HG03025 (cell line): ENCODE measurements around the gene NMUR1.
"Not testable (repeated sequence)": the region's sequence is repeated elsewhere in the genome, so short reads cannot be mapped to it uniquely, and the experiment has no call there.

Source experiments
- ATAC-seq: cut with Tn5 transposase; IDR thresholded peaks from one replicate; pipeline ENCODE4 v1.9.1; 2021; ENCODE audit warnings: mild to moderate bottlenecking, moderate library complexity; ENCODE audit not compliant: unreplicated experiment, low FRiP score

Gene NMUR1, protein sequence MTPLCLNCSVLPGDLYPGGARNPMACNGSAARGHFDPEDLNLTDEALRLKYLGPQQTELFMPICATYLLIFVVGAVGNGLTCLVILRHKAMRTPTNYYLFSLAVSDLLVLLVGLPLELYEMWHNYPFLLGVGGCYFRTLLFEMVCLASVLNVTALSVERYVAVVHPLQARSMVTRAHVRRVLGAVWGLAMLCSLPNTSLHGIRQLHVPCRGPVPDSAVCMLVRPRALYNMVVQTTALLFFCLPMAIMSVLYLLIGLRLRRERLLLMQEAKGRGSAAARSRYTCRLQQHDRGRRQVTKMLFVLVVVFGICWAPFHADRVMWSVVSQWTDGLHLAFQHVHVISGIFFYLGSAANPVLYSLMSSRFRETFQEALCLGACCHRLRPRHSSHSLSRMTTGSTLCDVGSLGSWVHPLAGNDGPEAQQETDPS

GRCh38 chr2:231530099-231531011, at the start of gene NMUR1:
TSS of gene NMUR1 (minus strand) at chr2:231530445. CDS start at chr2:231530361, 84 bp downstream.
- ATAC-seq: no peak

DNA sequence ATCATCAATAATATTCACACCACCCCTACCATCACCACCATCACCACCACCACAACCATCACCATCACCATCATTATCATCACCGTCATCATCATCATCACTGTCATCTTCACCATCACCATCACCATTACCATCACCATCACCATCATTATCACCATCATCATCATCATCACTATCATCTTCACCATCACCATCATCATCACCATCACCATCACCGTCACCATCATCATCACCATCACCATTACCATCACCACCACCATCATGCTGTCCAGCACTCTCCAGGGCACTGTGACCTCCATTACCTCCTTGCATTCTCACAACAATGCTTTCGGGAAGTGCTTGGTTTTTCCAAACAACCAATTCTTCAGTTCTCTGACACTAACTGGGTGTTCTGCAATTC, 49.3 kb upstream of the NMUR1 start:
- ATAC-seq: no peak

DNA sequence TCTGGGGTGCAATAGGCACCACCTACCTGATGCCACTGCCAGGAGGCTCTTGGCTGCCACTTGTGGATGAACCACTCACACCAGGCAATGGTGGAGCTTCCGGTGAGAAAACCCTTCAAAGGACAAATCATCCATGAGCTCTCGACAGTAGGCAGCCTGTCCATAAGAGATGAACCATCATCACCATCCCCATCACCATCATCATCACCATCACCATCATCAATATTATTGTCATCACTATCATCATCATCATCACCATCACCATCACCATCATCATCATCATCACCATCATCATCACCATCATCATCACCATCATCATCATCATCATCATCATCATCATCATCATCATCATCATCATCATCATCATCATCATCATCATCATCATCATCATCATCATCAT, 48.4 kb upstream of the NMUR1 start:
- not testable (repeated sequence) for ATAC-seq

DNA sequence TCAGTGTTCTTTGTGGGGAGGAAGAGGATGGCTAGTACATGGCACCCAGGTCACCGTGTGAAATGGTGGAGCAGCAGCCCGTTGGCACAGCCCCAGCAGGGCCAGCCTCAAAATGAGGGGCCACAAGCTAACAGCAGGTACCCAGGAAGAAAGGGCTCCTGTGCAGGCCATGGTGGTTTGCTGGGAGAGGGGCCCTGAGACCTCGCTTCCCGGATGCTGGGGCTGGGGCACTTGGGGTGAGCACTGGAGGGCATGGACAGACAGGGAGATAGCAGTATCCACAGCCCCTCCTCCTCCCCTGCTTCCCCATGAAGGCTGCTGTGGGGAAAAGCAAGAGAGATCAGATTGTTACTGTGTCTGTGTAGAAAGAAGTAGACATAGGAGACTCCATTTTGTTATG, 46.2 kb upstream of the NMUR1 start:
- ATAC-seq: no peak

GRCh38 chr2:231575612-231576256, 45.5 kb upstream of the NMUR1 start:
- ATAC-seq: no peak

DNA sequence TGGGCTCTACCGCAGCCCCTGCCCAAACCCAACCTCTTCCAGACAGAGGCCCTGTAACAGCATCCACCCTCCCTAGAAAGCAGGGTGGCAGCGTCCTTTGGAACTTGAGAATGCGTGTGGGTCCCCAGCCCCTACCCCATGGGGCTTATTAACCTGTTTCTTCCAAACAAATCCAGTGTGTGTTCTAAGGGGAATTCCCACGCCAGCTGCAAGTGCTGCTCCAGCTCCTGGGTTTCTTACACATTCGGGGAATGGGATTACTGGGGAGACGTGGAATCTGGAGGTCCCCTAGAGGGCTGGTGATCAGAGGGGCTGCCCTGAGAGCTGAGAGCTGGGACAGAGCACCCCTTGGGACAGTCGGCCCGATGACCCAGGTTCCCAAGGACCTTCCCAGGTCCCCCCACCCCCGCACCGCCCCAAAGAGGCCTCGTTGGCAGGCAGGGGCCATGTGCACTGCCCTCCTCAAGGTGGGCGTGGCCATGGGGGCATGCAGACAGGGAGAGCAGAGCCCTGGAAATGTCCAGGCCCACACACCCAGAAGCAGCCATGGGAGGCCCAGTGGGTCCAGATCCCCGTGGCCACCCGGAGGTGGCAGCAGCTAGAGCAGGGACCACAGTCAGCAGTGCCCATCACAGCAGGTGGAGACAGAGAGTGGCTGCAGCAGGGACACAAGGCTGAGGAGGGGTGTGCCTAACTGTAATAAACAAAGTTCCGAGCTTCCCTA, 43.6 kb upstream of the NMUR1 start:
- no peak for ATAC-seq

DNA sequence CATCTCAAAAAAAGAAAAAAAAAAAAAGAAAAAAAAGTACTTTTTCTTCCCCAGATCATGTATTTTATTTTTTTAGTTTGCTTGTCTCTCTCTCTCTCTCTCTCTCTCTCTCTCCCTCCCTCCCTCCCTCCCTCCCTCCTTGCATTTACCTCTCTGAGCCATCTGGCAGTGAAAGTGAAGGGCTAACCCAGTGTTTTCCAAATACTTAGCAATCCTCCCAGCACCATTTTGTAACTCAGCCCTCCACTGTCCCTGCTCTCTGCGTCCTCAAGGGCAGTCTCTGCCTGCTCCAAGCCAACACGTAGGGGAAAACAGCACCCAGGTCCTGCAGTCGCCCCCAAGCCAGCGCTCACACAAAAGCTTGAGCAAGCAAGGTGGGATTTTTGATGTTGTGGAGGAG, 42.9 kb upstream of the NMUR1 start:
- no peak for ATAC-seq

- no peak for ATAC-seq
These were observed 41.5 kb upstream of the NMUR1 start for GRCh38 chr2:231571661-231572191.

DNA sequence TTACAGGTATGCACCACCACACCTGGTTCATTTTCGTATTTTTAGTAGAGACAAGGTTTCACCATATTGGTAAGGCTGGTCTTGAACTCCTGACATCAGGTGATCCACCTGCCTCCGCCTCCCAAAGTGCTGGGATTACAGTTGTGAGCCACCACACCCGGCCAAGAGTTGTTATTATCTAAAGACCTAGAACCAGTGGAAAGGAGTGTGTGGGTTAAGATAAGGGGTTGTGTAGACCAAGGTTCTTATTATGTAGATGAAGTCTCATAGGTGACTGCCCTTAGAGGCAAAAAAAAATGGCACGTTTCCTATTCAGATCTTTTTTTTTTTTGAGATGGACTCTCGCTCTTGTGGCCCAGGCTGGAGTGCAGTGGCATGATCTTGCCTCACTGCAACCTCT, 40.7 kb upstream of the NMUR1 start:
- not testable (repeated sequence) for ATAC-seq

DNA sequence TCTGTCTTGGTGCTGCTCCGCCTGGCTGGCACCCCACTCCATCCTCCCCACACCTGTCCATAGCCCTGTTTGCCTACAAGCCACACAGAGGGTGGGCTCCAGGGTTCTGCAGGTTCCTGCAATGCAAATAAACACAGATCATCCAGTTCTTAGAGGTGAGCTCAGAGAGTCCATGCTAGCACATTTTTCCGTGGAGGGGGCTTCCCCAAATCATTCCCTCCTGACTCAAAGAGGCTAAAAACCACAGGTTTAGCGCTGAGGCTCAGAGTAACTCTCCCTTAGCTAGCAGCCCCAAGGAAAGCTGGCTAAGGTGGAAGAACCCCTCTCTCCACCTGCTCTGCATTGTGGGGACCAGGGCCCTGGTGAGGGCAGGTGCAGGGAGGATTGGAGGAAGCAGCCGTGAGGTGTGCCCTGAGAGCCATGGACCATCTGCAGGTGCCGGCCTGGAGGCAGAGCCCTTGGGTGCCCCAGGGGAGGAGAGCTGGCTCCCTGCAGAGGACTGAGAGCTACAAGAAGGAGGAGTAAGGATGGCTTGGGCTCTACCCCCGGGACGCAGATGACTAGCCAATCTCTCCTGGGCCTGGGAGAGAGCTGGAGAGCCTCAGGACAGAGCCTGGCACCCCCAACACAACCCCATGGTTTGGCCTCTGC, 38.7 kb upstream of the NMUR1 start:
- no peak for ATAC-seq

- no peak for ATAC-seq
These were observed 38.0 kb upstream of the NMUR1 start for GRCh38 chr2:231568098-231568784.

DNA sequence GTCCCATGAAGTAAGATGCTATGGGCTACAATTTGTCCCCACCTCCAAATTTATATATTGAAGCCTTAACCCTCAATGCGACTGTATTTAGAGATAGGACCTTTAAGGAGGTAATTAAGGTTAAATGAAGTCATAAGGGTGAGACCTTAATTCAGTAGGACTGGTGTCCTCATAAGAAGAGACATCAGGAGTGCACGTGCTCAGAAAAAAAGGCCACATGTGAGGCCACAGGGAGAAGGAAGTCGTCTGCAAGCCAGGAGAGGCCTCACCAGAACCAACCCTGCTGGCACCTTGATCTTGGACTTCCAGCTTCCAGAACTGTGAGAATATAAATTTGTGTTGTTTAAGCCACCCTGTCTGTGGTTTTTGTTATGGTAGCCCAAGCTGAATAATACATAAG, 36.9 kb upstream of the NMUR1 start:
- no peak for ATAC-seq

GRCh38 chr2:231565887-231566594, 35.8 kb upstream of the NMUR1 start:
- no peak for ATAC-seq

- no peak for ATAC-seq
These were observed 33.2 kb upstream of the NMUR1 start for GRCh38 chr2:231563378-231563961.

DNA sequence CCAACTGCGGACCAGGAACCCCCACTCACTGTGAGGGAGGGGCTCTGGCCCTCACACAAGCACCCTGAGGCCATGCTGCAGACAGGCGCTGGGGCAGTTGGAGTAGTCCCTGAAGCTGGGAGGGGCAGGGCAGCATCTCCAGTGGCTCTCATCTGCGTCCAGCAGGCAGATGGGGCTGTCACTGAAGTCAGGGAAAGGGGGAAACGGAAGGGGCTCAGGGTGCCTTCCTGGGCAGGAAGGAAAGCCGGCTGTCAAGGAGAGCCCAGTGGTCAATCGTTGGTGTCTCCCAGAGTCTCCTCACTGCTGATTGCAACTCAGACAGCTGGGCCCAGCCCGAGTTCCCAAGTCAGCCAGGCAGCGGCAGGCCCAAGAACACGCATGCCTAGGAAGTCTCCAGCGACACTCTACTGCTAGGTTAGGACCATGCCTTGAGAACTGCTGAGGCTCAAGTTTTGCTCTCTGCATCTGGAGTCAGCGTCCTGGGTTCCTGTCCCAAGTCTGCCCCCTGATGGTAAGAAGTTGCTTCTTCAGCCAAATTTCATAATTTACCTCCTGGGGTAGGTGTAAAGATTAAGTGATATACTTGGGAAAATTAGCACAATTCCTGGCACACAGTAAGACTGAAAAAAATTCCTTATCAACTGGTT, 27.4 kb upstream of the NMUR1 start:
- no peak for ATAC-seq

DNA sequence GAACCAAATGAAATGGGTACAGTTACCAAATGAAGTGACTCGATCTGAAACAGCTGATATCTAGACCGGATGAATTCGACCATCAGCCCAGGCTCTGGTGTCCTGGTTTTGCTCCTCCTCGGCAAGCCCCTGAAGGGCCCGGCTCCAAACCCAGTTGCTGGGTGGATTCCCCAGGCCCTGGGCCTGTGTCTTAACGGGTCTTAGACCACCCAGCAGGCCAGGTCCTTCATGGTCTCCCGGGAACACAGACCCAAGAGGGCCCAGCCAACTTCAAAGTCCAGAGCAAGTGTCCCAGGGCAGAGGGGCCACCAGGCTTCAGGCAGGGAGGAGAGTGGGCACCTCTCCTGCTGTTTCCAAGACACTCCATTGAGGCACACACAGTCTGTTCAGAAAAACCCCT, 26.7 kb upstream of the NMUR1 start:
- ATAC-seq: no peak

DNA sequence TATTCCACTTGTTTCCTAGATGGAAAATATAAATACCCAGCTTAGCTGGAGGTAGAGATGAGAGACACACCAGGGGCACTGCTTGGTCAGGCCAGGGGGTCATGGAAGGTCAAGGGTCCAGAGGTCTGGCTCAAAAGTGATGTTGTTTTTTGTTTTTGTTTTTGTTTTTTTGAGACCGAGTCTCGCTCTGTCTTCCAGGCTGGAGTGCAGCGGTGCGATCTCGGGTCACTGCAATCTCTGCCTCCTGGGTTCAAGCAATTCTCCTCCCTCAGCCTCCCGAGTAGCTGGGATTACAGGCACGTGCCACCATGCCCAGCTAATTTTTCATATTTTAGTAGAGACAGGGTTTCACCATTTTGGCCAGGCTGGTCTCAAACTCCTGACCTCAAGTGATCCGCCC, 26.3 kb upstream of the NMUR1 start:
- not testable (repeated sequence) for ATAC-seq
